Spleen (tissue), 11 donors: ENCODE measurements around the gene MPP3. TPM values are rescaled to one million over a fixed set of nuclear protein-coding genes. Genes with fewer than 3 reads are reported as not detected.

Source experiments
- DNase-seq: peaks from one replicate; pipeline ENCODE4 v3.0.0-alpha.2; 2020
- H3K27ac ChIP-seq, 8 donors: fragments of 200-600 bp; sonication (generic) in 7 of 8; 1 replicate in 4 of 8; 2 replicates in 4 of 8; pipeline versions ENCODE4 v1.5.0 to v1.8.0; 2016 to 2021; ENCODE audit warnings: inconsistent platforms in 4 of 8, mild to moderate bottlenecking in 4 of 8, moderate library complexity in 1 of 8
- H3K27me3 ChIP-seq, 7 donors: fragments of 200-600 bp; sonication (generic) in 6 of 7; replicated peaks in 1 of 7; 1 replicate in 4 of 7; 2 replicates in 3 of 7; pipeline versions ENCODE4 v1.5.0 to v1.8.0; 2016 to 2021; ENCODE audit warnings: inconsistent platforms in 3 of 7, mild to moderate bottlenecking in 1 of 7
- H3K36me3 ChIP-seq, 6 donors: fragments of 200-600 bp; sonication (generic) in 5 of 6; 1 replicate in 4 of 6; 2 replicates in 2 of 6; pipeline versions ENCODE4 v1.5.0 to v1.8.0; 2016 to 2021; ENCODE audit warnings: inconsistent platforms in 2 of 6
- H3K4me1 ChIP-seq, 6 donors: fragments of 200-600 bp; sonication (generic) in 5 of 6; 1 replicate in 3 of 6; 2 replicates in 3 of 6; pipeline versions ENCODE4 v1.5.0 to v1.8.0; 2016 to 2021; ENCODE audit warnings: inconsistent platforms in 3 of 6
- H3K4me3 ChIP-seq, 8 donors: fragments of 200-600 bp; sonication (generic) in 7 of 8; 1 replicate in 4 of 8; 2 replicates in 4 of 8; pipeline versions ENCODE4 v1.5.0 to v1.8.0; 2016 to 2021; ENCODE audit warnings: inconsistent platforms in 4 of 8, mild to moderate bottlenecking in 4 of 8, moderate library complexity in 2 of 8
- H3K9me3 ChIP-seq, 8 donors: fragments of 200-600 bp; sonication (generic) in 7 of 8; 1 replicate in 4 of 8; 2 replicates in 4 of 8; pipeline versions ENCODE4 v1.5.0 to v1.8.0; 2016 to 2021; ENCODE audit warnings: inconsistent platforms in 4 of 8
- CTCF ChIP-seq, 11 experiments: fragments of 200-600 bp in 7 of 11; fragments of 450-650 bp in 4 of 11; sonication (generic) in 4 of 11; IDR thresholded peaks in 8 of 11; conservative IDR thresholded peaks in 3 of 11; 1 replicate in 7 of 11; 2 replicates in 4 of 11; pipeline versions ENCODE4 v1.4.0 to v1.8.0; 2016 to 2021; ENCODE audit warnings: antibody characterized with exemption in 11 of 11, inconsistent platforms in 4 of 11, mild to moderate bottlenecking in 1 of 11
- POLR2A ChIP-seq, 3 donors: fragments of 450-650 bp; IDR thresholded peaks; one replicate each; pipeline ENCODE4 v1.5.1; 2017; ENCODE audit warnings: antibody characterized with exemption in 3 of 3, mild to moderate bottlenecking in 1 of 3
- POLR2AphosphoS5 ChIP-seq, 3 donors: sonication (generic); formaldehyde crosslinking; IDR thresholded peaks; one replicate each; pipeline ENCODE4 v1.5.1; 2017; ENCODE audit warnings: antibody characterized with exemption in 3 of 3
- WGBS, 5 donors: extraction: QIAGEN DNeasy Blood & Tissue Kit in 3 of 5; methylation state at CpG; one replicate each; pipeline versions ENCODE4 v1.1.5 to v1.1.7; 2013 to 2018; 5-methylcytosine and 5-hydroxymethylcytosine counted together
- intact Hi-C: fragments of 100-400 bp; cut with DNase I; formaldehyde crosslinking; loops from one replicate; pipeline ENCODE4 v1.15.0; 2023; ENCODE audit warnings: low total_unique reads
- polyA plus RNA-seq, 3 donors: library from polyadenylated mRNA; stranded (reverse); fragments of 200-250 nt; gene quantifications; one replicate each; pipeline ENCODE4 v1.2.1, GENCODE V29; 2013
- total RNA-seq, 7 donors: library from RNA; depleted of rRNA in 3 of 7; stranded (reverse); fragments of >200 nt in 3 of 7; fragmentation: NEBNext Ultra II Directional in 4 of 7; extraction: Animal tissue kit (Norgen Biotek cat#: 25700) in 4 of 7; gene quantifications; one replicate each; pipeline versions ENCODE4 v1.1.0 to v1.2.1, GENCODE V29; 2016 to 2021
- donor health status: healthy with polysubstance abuse.
- donor health status: DM: no; HTN: no; CAD: no; lungs with moderate emphysema.
- donor health status: DM: no; HTN: no; CAD: no.
- donor health status: Bipolar disorder and iron deficiency.
- donor health status: healthy.
- donor health status: DM: no; HTN: no; CAD: no.
- donor health status: DM: yes; HTN: yes; CAD: no.

The MPP3 gene
- total and polyA plus RNA-seq, 10 donors = 1.9 to 23.9 (median 7.1) TPM

- Histone ChIP-seq H3K9me3 (no peaks in the 10 kb centered on the region), H3K4me3 (no peak overlapping the region), H3K27me3 (peaks cover 0 to 60% (median 18%) of the 10 kb centered on the region in 7 donors), H3K4me1 (peaks cover 11 to 37% (median 20%) of the 10 kb centered on the region in 6 donors), H3K27ac (no peak overlapping the region), H3K36me3 (no peaks in the 10 kb centered on the region)
- DNase-seq = no peak
- TF ChIP-seq POLR2AphosphoS5 (IDR thresholded peaks at IDR 0.05) (no peak), POLR2A (IDR thresholded peaks at IDR 0.05) (no peak), CTCF (IDR thresholded peaks at IDR 0.05 in 8 of 11, conservative IDR thresholded peaks at IDR 0.05 in 3 of 11) (no peak)
- intact Hi-C loops = no loop called here
- WGBS, 5 donors = 47 to 58% (median 56%) methylated on average over 5 of the region's 5 CpGs
These were observed 79.3 kb downstream of the MPP3 start for GRCh38 chr17:43753493-43754129.

Other genes starting within 250 kb of the MPP3 start
- gene MEOX1, start 171.2 kb downstream of the MPP3 start, total RNA-seq = 10 to 100 TPM in 6 of 7 donors, 1 to 10 TPM in 1; 4.1 to 46.9 (median 32.9) TPM
- 10 to 100 TPM in 1 of 3 donors, 1 to 10 TPM in 2; 5.6 to 14.8 (median 7.5) TPM for gene MEOX1, start 171.2 kb downstream of the MPP3 start, polyA plus RNA-seq
- gene SOST, start 74.4 kb downstream of the MPP3 start, total RNA-seq = not detected
- gene SOST, start 74.4 kb downstream of the MPP3 start, polyA plus RNA-seq = under 1 TPM in 1 of 3 donors, not detected in 2; 0.04 TPM
- 10 to 100 TPM; 55.0 to 96.2 (median 87.5) TPM for gene DUSP3, start 54.2 kb downstream of the MPP3 start, total RNA-seq
- gene DUSP3, start 54.2 kb downstream of the MPP3 start, polyA plus RNA-seq = 10 to 100 TPM; 25.7 to 45.7 (median 32.1) TPM
- under 1 TPM in 4 of 7 donors, not detected in 3; 0.17 to 0.32 (median 0.20) TPM for gene CFAP97D1, start 52.7 kb downstream of the MPP3 start, total RNA-seq
- gene CFAP97D1, start 52.7 kb downstream of the MPP3 start, polyA plus RNA-seq = under 1 TPM in 1 of 3 donors, not detected in 2; 0.06 TPM
- 1 to 10 TPM in 6 of 7 donors, under 1 TPM in 1; 0.77 to 5.3 (median 3.6) TPM for gene CD300LG, start 14.0 kb upstream of the MPP3 start, total RNA-seq
- 1 to 10 TPM in 1 of 3 donors, under 1 TPM in 2; 0.33 to 1.7 (median 0.73) TPM for gene CD300LG, start 14.0 kb upstream of the MPP3 start, polyA plus RNA-seq
- gene MPP2, start 74.4 kb upstream of the MPP3 start, total RNA-seq = 1 to 10 TPM in 5 of 7 donors, under 1 TPM in 2; 0.77 to 2.4 (median 1.2) TPM
- under 1 TPM; 0.13 to 0.51 (median 0.15) TPM for gene MPP2, start 74.4 kb upstream of the MPP3 start, polyA plus RNA-seq
- not detected for gene PPY, start 109.3 kb upstream of the MPP3 start, total RNA-seq
- gene PPY, start 109.3 kb upstream of the MPP3 start, polyA plus RNA-seq = not detected
- not detected for gene PYY, start 120.8 kb upstream of the MPP3 start, total RNA-seq
- gene PYY, start 120.8 kb upstream of the MPP3 start, polyA plus RNA-seq = not detected
- 1 to 10 TPM in 4 of 7 donors, under 1 TPM in 3; 0.65 to 1.8 (median 1.0) TPM for gene NAGS, start 171.5 kb upstream of the MPP3 start, total RNA-seq
- gene NAGS, start 171.5 kb upstream of the MPP3 start, polyA plus RNA-seq = under 1 TPM; 0.39 to 0.90 (median 0.82) TPM
- gene TMEM101, start 181.8 kb upstream of the MPP3 start, total RNA-seq = 10 to 100 TPM; 15.9 to 30.6 (median 20.3) TPM
- 10 to 100 TPM; 16.5 to 23.1 (median 22.3) TPM for gene TMEM101, start 181.8 kb upstream of the MPP3 start, polyA plus RNA-seq
- 10 to 100 TPM; 21.6 to 43.1 (median 39.4) TPM for gene LSM12, start 233.5 kb upstream of the MPP3 start, total RNA-seq
- gene LSM12, start 233.5 kb upstream of the MPP3 start, polyA plus RNA-seq = 10 to 100 TPM; 18.9 to 30.4 (median 22.4) TPM
- gene G6PC3, start 237.6 kb upstream of the MPP3 start, total RNA-seq = 10 to 100 TPM; 24.9 to 49.2 (median 39.2) TPM
- 10 to 100 TPM; 28.9 to 36.8 (median 35.9) TPM for gene G6PC3, start 237.6 kb upstream of the MPP3 start, polyA plus RNA-seq